Motor neuron (in vitro differentiated cells): ENCODE data around the gene OPCML. TPM values are rescaled to one million over a fixed set of nuclear protein-coding genes. Genes with fewer than 3 reads are reported as not detected.

ENCODE experiments used
- ATAC-seq, 8 experiments: fragments of 200-7000 bp; cut with Tn5 transposase; replicated peaks in 6 of 8; 2 replicates each; pipeline ENCODE4 v1.8.0; 2021; ENCODE audit warnings: mild to moderate bottlenecking in 8 of 8, moderate library complexity in 8 of 8
- H3K27ac ChIP-seq, 2 donors: fragments of 250-450 bp; sonication (Bioruptor Pico); 2 replicates each; pipeline ENCODE4 v1.9.0; 2021; ENCODE audit warnings: antibody characterized with exemption in 2 of 2, mild to moderate bottlenecking in 2 of 2, moderate library complexity in 1 of 2
- H3K4me1 ChIP-seq, 2 donors: fragments of 250-450 bp; sonication (Bioruptor Pico); replicated peaks in 1 of 2; 2 replicates each; pipeline ENCODE4 v1.6.1; 2021; ENCODE audit warnings: antibody characterized with exemption in 2 of 2, mild to moderate bottlenecking in 2 of 2, moderate library complexity in 1 of 2
- H3K4me3 ChIP-seq, 5 donors: fragments of 250-450 bp; sonication (Bioruptor Pico); 2 replicates each; pipeline ENCODE4 v1.9.0; 2021; ENCODE audit warnings: antibody characterized with exemption in 5 of 5, mild to moderate bottlenecking in 5 of 5, moderate library complexity in 4 of 5
- WGBS, 10 experiments: fragments of 450-650 bp; shearing (Covaris generic); methylation state at CpG; one replicate each; pipeline ENCODE4 v1.0.0; 2022; 5-methylcytosine and 5-hydroxymethylcytosine counted together
- in situ Hi-C, 9 experiments: fragments of 400-800 bp; cut with MboI; loops; one replicate each; pipeline ENCODE4 v1.15.0; 2021; ENCODE audit warnings: low sequenced_read_pairs in 9 of 9, low pct_unique_long_range_greater_than_20kb in 2 of 9; ENCODE audit not compliant: unreplicated experiment in 9 of 9
- total RNA-seq, 8 experiments: library from RNA; unstranded; fragments of 300-600 nt; gene quantifications; 2 replicates each; pipeline versions ENCODE4 v1.2.3 to v1.2.4, GENCODE V29; 2022

Gene OPCML
- total RNA-seq, 8 experiments from 2014 or later = 0.40 to 20.1 (median 7.2) TPM

GRCh38 chr11:132865623-132866022 is 666.7 kb downstream of the OPCML start:
- Histone ChIP-seq H3K4me3 (no peak overlapping the region), H3K4me1 (peaks cover 7 to 22% of the 10 kb centered on the region in 2 donors), H3K27ac (no peak overlapping the region)
- ATAC-seq = peak in 5 of 8 experiments; percentile 55 to 90 (median 85)
- 50 to 78% (median 60%) methylated on average over 1 to 5 of the region's 5 CpGs; no CpG with 5 or more reads in 2 of the 10 experiments for WGBS, 10 experiments
- in situ Hi-C loops = no loop called here

- ATAC-seq = no peak
- no peak overlapping the region for H3K27ac ChIP-seq
- in situ Hi-C loops = no loop called here
- H3K4me1 ChIP-seq = peaks cover 7 to 25% of the 10 kb centered on the region in 2 donors
- WGBS, 10 experiments = 74 to 98% (median 84%) methylated on average over 2 to 17 of the region's 17 CpGs
- no peak overlapping the region for H3K4me3 ChIP-seq
Observed at GRCh38 chr11:132864811-132865576, 667.3 kb downstream of the OPCML start.

- H3K4me3 ChIP-seq = no peak overlapping the region
- in situ Hi-C loops = no loop called here
- peaks cover 12 to 30% of the 10 kb centered on the region in 2 donors for H3K4me1 ChIP-seq
- 24 to 100% (median 83%) methylated on average over 1 to 5 of the region's 5 CpGs; no CpG with 5 or more reads in 5 of the 10 experiments for WGBS, 10 experiments
- ATAC-seq = peak in 4 of 8 experiments; percentile 8 to 42 (median 24)
- no peak overlapping the region for H3K27ac ChIP-seq
Observed at GRCh38 chr11:132862933-132863332, 669.4 kb downstream of the OPCML start.

DNA sequence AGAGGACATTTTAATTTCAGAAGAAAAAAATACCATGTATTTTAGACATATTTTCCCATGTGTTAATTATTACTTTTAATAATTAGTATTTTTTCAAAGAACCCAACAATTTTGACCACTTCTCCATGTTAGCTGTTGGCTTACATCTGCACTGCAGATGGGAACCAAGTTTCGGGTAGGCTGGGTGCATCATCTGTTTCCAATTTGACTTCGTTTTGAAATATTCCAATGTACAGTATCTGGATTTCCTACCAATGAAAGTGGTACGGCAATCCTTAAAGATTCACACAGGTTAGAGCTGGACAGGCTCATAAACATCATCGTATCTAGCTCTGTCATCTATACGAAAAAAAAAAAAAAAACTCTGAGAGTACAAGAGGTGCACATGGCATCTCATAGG is 670.2 kb downstream of the OPCML start:
- no peak overlapping the region for H3K27ac ChIP-seq
- ATAC-seq = peak in 1 of 8 experiments; percentile 19
- H3K4me3 ChIP-seq = no peak overlapping the region
- peaks cover 12 to 31% of the 10 kb centered on the region in 2 donors for H3K4me1 ChIP-seq
- WGBS, 10 experiments = 0 to 100% (median 59%) methylated on average over 1 to 5 of the region's 5 CpGs; no CpG with 5 or more reads in 2 of the 10 experiments
- in situ Hi-C loops = no loop called here

GRCh38 chr11:132859306-132859705 is 673.0 kb downstream of the OPCML start:
- in situ Hi-C loops = no loop called here
- Histone ChIP-seq H3K27ac (no peak overlapping the region), H3K4me1 (peaks cover 6 to 11% of the 10 kb centered on the region in 2 donors), H3K4me3 (no peak overlapping the region)
- ATAC-seq = no peak
- 26 to 92% (median 84%) methylated on average over 3 to 6 of the region's 6 CpGs for WGBS, 10 experiments

- Histone ChIP-seq H3K27ac (no peak overlapping the region), H3K4me3 (no peak overlapping the region), H3K4me1 (peaks cover 6 to 11% of the 10 kb centered on the region in 2 donors)
- ATAC-seq = peak; percentile 63 to 96 (median 82)
- 0 to 40% (median 4%) methylated on average over 1 to 2 of the region's 5 CpGs; no CpG with 5 or more reads in 4 of the 10 experiments for whole genome bisulfite sequencing, 10 experiments
- in situ Hi-C loops = no loop called here
Observed at GRCh38 chr11:132858223-132858622, 674.1 kb downstream of the OPCML start.

DNA sequence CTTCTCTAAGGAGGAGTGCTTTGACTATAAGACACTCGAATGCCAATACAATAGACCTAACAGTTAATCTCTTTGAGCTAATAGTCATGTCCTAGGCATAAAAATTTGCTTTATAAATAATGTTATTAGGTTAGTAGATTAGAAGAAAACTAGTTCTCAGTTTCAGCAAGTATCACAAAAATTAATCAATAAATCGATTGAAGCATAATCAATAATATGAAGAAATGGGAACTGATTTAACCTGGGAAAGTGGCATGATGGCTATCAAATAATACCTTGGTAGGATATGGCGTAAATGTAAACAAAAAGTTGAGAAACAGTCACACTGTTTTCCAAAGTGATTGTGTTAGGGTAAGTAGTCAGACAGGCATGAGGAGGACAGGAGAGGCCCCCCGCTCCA is 676.3 kb downstream of the OPCML start:
- in situ Hi-C loops = no loop called here
- Histone ChIP-seq H3K27ac (no peak overlapping the region), H3K4me3 (no peak overlapping the region), H3K4me1 (peaks cover 6 to 11% of the 10 kb centered on the region in 2 donors)
- ATAC-seq = no peak
- 43 to 94% (median 91%) methylated on average over 1 to 4 of the region's 4 CpGs for WGBS, 10 experiments

DNA sequence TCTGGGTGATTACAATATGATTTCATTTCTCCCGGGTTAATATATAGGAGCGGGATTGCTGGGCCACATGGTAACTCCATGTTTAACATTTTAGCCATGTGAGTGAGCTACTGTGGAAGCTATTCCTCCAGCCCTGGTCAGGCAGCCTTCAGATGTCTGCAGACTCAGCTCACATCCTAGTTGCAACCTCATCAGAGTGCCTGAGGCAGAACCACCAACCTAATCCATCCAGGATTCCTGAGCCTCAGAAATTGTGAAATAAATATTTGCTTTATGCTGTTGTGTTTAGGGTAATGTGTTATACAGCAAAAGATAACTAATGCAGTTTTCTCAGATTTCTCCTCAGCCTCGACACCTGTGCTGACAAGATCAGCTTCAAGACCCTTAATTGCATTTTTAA is 676.8 kb downstream of the OPCML start:
- 29 to 100% (median 100%) methylated on average over 1 to 3 of the region's 3 CpGs; no CpG with 5 or more reads in 1 of the 10 experiments for WGBS, 10 experiments
- ATAC-seq = no peak
- in situ Hi-C loops = no loop called here
- no peak overlapping the region for H3K4me3 ChIP-seq
- peaks cover 6 to 14% of the 10 kb centered on the region in 2 donors for H3K4me1 ChIP-seq
- H3K27ac ChIP-seq = no peak overlapping the region

GRCh38 chr11:132853886-132854285 is 678.4 kb downstream of the OPCML start:
- Histone ChIP-seq H3K27ac (no peak overlapping the region), H3K4me1 (peaks cover 6 to 8% of the 10 kb centered on the region in 2 donors), H3K4me3 (no peak overlapping the region)
- no peak for ATAC-seq
- in situ Hi-C loops = no loop called here
- WGBS, 10 experiments = 75 to 100% (median 90%) methylated on average over 1 to 3 of the region's 3 CpGs; no CpG with 5 or more reads in 4 of the 10 experiments

DNA sequence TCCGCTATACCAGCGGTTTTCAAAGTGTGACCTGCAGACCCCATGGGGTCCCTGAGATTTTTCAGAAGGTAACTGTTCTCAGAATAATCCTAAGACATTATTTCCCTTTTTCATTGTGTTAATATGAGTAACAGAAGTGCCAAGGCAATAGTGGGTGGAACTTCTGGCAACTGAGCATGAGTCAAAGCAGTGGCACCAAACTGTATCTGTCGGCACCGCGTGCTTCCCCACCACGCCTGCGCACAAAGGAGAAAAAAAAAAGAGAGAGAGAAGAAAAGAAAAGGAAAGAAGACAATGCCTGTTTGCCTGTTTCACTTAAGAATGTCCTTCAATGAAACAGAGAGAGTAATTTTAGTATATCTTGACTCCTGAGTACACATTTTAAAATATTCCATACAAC is 679.9 kb downstream of the OPCML start:
- H3K4me1 ChIP-seq = peaks cover 0 to 3% of the 10 kb centered on the region in 2 donors
- no peak overlapping the region for H3K4me3 ChIP-seq
- 75 to 97% (median 92%) methylated on average over 5 to 7 of the region's 7 CpGs; no CpG with 5 or more reads in 1 of the 10 experiments for WGBS, 10 experiments
- ATAC-seq = no peak
- in situ Hi-C loops = no loop called here
- no peak overlapping the region for H3K27ac ChIP-seq

DNA sequence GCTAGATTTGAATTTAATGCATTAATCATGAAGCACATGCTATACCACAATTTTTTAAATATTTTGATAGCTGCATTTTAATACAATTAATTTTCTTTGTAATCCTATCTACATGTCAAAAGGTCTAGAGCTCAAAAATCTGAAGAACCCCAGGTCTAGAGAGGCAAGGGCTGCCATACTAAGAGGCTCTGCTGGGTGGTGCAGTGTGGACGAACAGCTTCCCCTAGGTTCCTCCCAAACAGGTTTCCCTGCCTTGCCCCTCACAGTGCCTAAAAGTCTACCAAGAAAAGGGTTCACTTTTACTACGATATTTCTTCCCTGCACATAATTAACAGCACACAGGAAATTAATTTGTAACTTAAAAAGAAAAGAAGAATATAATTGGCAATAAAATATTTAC is 681.1 kb downstream of the OPCML start:
- 26 to 100% (median 86%) methylated on average over 1 to 2 of the region's 2 CpGs; no CpG with 5 or more reads in 2 of the 10 experiments for WGBS, 10 experiments
- no peak overlapping the region for H3K27ac ChIP-seq
- ATAC-seq = no peak
- in situ Hi-C loops = no loop called here
- peaks cover 0 to 4% of the 10 kb centered on the region in 2 donors for H3K4me1 ChIP-seq
- H3K4me3 ChIP-seq = no peak overlapping the region

DNA sequence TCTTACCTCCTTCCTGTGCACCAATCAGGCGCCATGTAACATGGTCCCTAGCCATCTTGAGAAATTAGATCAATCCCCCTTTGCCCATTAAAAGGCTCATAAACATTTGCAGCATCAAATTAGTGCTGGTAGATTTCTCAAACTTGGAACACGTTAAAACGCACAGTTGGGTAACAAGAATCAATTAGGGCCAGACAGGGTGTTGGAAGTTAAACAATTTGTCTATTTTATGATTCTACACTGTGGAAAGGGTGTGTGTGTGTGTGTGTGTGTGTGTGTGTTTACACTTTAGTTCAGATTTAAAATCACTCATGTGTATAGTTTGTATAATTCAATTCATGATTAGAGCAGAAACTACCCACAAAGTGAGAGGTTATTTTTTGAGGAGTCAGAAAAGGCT is 682.0 kb downstream of the OPCML start:
- in situ Hi-C loops = no loop called here
- 21 to 100% (median 83%) methylated on average over 1 to 3 of the region's 3 CpGs; no CpG with 5 or more reads in 1 of the 10 experiments for WGBS, 10 experiments

DNA sequence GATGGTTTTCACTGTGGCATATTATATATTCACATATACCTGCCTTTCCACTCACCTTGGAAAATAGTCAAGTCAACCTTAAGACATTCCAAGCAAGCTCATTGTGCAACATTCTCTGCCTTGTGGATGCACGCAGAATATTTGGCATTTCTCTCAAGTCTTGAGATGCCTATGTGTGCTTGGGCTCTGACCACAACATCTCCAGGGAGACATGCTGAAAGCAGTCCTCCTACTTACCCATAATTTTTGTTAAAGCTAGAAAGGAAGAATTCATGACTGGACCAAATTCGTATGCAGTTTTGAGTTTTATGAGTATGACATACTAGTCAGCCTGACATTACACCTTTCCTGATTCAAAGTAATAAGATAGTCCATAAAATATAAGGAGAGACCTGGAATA is 684.0 kb downstream of the OPCML start:
- H3K27ac ChIP-seq = no peak overlapping the region
- in situ Hi-C loops = no loop called here
- H3K4me3 ChIP-seq = no peak overlapping the region
- WGBS, 10 experiments = 10 to 100% (median 83%) methylated on average over 1 to 2 of the region's 2 CpGs; no CpG with 5 or more reads in 3 of the 10 experiments
- H3K4me1 ChIP-seq = peaks cover 0 to 23% of the 10 kb centered on the region in 2 donors
- no peak for ATAC-seq

More for the DNA sequence above, 682.0 kb downstream of the OPCML start:
- no peak for ATAC-seq
- Histone ChIP-seq H3K27ac (no peak overlapping the region), H3K4me1 (peaks cover 0 to 8% of the 10 kb centered on the region in 2 donors), H3K4me3 (no peak overlapping the region)
